T-helper 9 cell (primary cell): Measurements from ENCODE around the gene SP4.

ENCODE experiments used
- DNase-seq: peaks from one replicate; pipeline ENCODE4 v3.0.0-alpha.2; 2020

SP4 gene

DNA sequence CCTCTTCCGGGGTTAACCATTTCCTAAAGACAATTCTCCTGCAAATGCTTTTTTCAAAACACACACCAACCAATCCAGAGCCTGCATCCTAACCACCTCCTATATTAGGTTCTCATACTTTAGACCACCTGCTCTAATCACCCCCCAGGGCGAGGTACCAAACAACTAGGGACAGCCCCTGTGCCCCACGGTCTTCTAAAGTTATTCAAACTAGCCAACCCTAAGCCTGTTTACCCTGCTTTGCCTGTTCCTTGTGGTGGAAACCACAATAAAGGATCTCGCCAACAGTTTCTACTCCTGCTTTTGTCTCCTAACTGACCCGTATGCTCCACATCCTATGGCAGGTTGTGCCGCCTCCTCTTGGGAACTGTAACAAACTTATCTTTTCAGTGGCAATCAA is 21.1 kb downstream of the SP4 start:
- DNase-seq = no peak

DNA sequence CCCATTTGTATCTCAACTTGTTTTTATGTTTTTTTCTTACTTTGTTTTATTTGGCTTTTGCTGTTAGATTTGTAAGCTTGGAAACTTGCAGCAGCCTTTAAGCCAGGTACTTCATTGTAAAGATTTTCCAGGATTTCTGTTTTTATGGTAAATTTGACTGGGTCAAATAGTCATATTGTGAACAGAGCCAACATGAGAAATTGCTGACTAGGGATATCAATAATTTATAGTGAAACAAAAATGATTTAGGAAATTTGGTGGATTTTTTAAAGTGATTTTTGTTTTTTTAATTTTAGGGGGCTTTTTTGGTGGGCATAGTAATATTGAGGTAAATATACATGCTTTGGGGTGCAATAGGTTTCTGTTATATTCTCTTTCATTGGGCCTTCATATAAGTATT is 22.2 kb downstream of the SP4 start:
- no peak for DNase-seq

DNA sequence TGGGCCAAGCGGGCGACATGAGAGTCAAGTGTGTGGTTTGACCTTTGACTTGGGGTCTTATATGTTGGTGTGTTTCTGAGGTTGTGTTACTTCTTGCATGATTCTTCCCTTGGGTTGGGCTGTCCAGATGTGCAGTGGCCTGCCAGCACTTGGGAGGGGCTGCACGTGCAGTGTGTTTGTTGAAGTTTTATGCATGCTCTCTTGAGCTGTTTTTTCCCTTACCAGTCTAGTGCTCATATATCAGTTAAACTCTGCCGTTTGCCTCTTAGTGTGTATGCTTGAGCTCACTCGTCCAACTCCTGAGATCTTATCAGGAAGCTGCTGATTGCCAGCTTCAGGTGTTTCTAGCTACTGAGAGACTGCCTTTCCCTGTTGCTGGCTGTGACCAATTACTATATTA is 23.1 kb downstream of the SP4 start:
- DNase-seq = no peak

DNA sequence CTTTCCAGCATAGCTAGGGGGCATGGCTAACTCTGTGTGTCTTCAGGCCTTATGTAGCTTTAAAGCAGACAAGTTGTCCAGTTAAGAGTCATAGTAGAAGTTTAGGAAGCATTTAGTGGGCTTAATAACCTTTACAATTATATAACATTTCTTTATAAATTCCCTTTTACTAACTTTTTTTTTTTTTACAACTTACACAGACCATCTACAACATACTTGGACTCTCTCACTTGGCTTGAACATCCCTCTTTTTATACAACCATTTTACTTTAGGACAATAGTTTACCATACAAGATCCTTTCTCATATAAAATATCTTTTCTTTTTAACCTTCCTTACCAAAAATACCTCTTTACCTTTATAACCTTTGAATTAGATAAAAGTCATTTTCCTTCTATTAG is 26.3 kb downstream of the SP4 start:
- no peak for DNase-seq

DNA sequence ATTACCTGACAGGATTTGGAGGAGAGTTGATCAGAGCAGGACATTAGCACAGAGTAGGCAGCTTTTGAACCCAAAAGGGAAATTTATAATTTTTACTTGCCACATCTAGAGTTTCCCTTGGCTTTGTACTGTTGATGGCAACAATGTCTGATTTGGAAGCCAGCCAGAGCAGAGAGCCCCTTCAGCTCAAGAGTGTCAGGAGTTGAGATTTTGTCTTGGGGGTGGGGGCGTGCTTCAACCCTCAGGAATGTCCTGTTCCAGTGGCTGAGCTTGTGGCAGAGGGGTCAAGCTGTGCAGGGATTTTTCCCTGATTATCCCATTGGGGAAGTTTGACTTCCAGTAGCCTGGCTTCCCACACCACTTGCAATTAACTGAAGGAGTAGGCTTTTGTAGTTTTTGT is 27.0 kb downstream of the SP4 start:
- no peak for DNase-seq

DNA sequence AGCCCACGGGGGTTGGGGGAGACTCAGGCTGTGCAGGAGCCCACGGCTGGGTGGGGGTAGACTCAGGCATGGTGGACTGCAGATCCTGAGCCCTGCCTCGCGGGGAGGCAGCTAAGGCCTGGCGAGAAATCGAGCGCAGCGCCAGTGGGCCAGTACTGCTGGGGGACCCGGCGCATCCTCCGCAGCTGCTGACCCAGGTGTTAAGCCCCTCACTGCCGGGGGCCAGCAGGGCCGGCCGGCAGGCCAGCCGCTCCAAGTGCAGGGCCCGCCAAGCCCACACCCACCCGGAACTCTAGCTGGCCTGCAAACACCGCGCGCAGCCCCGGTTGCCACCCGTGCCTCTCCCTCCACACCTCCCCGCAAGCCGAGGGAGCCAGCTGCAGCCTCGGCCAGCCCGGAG is 33.4 kb downstream of the SP4 start:
- DNase-seq = no peak

DNA sequence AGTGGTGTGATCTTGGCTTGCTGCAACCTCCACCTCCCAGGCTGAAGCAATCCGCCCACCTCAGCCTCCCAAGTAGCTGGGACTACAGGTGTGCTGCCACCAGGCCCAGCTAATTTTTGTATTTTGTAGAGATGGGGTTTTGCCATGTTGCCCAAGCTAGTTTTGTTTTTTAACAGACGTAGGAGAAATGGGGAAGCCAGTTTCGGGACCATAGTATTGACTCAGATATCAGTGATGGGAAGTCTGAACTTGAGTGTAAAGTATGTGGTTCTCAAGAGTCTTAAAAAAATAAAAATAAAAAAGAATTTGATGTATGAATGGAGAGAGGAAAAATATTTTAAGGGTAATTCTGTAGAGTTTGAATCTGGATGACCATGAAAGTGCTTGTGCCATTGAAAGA is 34.2 kb downstream of the SP4 start:
- DNase-seq = no peak

DNA sequence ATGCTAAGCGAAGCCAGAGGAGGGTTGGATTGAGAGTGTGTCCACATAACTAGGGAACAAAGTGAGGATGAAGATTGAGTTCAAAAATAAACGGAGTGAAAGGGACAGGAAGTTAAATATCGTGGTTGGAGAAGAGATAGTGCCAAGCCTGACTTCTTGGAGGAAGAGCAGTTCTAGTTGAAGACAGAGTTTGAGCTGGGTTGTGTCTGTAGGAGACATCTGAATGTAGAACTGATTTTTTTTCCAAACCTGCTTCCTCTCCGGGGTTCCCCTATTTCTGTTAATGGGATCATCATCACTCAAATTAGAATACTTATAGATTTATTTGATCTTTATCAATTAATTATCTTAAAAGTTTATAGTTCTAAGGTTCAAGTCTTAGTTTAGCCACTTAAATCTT is 35.6 kb downstream of the SP4 start:
- no peak for DNase-seq

DNA sequence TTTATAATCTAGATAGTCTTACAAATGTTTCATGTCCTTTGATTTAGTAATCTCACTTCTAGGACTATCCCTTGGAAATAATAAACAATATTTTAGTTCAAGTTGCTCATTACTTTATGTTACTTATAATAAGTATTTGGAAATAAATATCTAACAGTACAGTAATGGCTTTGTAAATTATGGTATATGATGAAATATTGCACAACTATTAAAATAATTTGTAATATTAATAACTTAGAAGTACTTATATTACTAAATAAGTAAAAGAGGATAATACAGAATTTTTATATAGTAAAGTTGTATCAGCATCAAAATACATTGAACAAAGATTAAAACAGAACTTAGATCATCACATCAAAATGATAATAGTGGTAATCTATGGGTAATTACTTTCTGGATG is 41.1 kb downstream of the SP4 start:
- DNase-seq = no peak

DNA sequence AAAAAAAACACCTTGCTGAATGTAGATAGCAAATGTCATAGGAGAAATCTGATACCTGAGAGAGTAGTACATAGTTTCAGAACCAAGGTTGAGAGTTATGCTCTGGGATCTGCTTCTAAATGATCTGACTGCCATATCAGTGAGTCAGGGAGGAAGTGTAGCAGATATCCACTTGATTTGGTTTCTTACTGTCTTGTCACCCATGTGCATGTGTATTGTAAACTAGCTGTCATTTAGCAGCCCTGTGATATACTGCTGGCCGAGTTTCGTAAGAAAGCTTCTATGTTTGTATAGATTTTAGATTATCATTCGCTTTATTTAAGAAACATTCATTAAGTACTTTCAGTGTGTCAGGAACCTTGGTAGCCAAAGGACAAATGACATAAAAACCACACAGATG is 42.0 kb downstream of the SP4 start:
- no peak for DNase-seq

DNA sequence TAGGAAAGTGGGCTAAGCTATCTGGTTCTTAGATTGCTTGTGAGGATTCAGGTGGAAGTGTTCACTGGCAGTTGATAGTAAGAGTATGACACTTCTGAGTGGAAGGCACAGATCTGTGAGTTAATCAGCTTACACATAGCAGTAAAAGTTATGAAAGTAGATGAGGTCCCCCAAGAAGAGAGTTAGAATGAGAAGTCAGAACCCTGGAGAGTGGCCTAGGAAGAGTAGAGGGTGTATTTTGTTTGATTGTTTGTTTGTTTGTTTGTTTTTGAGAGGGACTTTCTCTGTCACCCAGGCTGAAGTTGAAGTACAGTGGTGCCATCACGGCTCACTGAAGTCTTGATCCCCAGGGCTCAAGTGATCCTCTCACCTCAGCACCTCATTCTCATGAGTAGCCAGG is 44.1 kb downstream of the SP4 start:
- DNase-seq = no peak

DNA sequence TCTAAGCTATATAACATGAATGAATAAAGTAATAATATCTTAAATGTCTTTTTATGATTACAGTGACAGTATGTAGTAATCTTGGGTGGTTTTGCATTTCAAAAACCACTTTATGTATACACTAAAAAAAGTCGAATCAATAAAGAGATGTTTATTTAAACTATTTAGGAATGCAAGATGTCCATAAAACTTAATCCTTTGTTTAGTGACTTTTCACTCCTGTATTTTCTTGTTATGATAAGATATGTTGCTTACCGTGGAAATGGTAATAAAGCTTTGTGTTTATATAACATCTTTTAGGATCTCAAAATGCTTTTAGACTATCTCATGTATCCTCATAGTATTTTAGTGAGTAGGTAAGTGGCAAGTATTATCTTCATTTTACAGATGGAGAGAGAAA is 48.5 kb downstream of the SP4 start:
- DNase-seq = no peak

DNA sequence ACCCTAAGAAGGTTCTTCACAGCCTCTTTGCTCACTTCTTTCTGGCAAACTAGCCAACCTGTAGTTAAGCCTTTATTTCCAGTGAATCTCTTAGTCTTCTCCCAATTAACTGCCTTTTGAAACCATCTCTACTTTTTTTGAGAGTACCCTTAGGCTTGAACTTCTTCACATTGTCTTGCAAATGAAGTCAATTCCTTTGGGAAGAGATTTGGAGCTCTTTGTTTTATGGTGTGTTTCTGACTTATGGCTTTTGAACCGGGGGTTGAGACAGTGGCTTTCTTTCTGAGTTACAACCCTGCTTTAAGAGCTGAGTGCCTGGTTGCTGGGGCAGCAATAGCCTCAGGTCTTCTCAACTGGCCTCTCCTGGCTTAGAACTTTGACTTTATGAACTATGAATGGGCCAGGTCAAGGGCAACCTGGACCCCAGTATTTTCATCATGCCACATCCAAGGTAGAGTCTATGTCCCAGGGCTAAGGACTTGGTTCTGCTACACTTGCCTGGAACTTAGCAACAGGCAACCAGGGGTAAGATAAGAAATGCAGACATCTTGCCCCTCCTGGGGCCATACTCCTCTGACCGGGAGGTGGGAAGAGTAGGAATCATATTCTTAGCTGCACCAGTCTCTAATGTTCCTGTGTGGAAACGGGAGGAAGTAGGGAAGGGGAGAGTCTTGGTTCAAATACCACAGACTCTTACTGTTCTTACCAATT is 53.0 kb downstream of the SP4 start:
- DNase-seq = no peak

DNA sequence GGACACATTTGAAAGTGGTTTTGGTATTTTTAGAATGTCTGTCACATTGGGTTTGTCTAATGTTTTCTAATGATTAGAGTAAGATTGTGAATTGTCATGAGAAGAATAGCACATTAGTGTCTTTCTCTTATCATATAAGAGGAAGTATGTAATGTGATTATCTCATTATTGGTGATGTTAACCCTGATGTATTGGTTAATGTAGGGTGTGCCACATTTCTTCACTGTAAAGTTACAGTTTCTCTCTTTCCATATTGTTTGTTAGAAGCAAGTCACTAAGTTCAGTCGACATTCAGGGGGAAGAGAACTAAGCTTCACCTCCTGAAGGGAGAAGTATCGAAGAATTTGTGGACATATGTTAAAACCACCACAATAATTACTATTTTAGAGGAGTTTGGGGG is 58.6 kb downstream of the SP4 start:
- DNase-seq = no peak

DNA sequence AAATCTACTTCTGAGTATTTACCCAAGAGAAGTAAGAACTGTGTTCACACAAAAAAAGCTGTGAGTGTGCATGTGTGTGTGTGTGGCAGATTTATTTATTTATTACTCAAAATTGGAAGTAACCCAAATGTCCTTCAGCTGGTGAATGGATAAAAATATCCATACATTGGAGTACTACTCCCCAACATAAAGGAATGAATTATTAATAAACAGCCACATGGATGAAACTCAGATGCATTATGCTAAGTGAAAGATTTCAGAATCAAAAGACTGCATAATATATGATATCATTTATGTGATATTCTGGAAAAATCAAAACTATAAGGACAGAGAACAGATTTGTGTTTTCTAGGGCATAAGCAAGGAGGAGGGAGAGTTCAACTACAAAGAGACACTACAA is 67.8 kb downstream of the SP4 start:
- DNase-seq = no peak

DNA sequence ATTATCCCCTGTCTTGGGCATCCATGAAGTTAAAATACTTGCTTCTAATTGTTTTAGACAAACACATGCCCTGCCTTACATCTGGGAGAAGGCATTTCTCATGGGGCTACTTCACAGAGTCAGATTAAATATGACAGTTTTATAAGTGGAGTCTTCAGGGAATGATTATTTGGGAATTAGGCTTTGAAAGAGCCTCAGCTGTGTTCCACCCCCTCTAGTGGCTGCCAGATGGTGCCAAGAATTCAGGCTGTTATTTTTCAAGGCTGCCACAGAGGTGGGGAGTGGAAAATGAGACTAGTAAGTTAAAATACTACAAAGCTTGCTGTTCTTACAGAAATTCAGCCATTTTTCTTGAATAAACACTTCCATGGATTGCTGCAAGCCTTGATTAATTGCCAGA is 69.2 kb downstream of the SP4 start:
- no peak for DNase-seq

DNA sequence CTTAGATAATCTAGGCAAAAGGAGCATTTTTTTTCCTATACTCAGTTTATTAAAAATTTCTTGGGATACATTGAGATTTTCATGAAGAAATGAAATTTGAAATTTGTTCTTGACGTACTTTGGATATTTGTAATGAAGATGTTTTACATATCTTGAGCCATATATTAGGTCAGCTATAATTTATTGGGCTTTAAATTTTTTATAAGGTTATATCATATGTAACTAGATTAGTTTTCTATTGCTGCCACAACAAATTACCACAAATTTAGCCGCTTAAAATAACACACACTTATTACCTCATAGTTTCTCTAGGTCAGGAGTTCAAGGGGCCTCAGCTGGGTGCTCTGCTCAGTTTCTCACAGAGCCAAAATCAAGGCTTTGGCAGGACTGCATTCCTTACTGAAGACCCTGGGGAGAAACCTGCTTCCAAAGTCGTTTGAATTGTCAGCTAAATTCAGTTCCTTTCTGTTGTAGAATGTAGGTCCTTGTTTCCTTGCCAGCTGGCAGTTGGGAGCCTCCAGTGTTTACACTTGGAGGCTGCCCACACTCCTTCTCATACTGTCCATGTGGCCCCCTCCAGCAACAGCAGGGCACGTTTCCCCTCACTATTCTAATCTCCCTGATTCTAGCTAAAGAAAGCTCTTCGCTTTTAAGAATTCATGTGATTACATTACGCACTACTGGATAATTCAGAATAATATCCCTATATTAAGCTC is 72.4 kb downstream of the SP4 start:
- DNase-seq = no peak

DNA sequence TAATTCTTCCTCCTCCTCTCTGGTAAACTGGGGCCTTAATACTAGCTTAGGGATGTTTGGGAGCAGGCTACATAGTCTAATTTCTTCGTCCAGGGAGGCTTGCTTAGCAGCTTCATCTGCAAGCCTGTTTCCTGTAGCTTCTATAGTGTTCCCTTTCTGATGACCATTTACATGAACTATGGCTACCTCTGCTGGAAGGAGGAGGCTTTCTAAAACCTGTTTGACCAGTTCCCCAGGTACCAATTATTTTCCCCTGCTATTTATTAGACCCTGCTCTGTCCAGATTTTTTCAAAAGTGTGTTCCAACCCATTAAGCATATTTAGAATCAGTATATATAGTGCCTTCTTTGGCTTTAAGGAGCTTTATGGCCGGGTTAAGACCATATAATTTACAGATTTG is 76.1 kb downstream of the SP4 start:
- no peak for DNase-seq

DNA sequence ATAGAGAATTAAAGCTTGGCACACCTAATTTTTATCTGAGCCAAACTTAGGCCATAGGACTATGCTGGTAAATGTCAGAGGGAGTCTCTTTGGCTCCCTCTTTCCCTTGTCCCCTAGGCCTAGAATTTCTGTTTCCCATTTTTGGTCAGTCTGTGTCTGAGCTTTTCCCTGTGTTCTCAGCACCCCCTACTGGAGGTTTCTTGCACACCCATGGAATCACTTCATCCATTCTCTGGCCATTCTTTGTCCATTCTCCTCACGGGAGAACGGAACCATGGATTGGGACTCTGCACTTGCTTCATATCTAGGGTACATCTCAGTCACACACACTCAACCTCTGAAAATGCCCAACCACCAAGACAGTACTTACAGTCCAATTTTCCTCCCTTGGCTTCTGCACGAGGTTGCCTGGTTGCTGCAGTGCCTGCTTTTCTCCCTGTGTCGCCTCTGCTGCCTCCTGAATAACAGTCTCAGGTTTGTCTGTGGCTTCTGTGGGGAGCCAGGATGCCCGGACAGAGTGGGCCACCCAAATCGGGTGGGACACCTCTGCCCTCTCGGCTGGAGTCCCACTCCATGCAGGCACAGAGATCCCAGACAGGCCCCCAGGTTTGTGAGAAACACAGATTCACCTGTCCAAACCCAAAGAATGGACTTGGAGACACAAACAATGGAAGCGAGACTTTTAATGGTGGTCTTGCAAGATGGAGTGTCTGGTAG is 79.9 kb downstream of the SP4 start:
- DNase-seq = peak; percentile 10

DNA sequence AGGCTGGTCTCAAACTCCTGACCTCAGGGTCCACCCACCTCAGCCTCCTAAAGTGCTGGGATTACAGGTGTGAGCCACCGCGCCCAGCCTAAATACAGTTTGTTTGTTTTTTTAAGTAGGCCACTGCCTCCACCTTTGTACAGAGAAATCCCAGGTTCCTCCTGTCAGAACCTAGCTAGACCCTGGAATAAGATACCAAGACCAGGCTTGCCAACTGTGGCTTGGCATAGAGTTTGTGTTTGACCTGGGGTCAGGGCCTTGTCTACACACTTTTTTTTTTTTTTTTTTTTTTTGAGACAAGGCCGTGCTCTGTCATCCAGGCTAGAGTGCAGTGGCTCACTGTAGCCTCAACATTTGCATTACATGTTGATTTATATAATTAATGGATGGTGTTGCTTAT is 80.7 kb downstream of the SP4 start:
- no peak for DNase-seq

DNA sequence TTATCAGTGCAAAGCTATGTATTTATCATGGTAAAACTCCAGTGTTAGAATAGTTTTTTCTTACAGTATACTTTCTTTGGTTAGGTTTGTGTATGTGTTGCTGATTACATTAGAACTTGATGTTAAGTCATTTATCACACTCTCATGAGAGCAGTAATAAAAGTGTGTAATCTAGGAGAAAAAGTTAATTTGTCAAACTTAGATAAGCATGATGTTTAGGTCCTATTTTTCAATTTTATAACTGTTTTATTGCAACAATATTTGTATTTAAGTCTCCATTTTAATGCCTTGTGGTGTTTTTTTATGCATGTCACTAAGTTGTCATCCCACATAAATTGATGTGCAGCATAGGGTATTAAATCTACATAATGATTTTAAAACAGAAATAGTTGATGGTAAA is 86.2 kb downstream of the SP4 start:
- no peak for DNase-seq

DNA sequence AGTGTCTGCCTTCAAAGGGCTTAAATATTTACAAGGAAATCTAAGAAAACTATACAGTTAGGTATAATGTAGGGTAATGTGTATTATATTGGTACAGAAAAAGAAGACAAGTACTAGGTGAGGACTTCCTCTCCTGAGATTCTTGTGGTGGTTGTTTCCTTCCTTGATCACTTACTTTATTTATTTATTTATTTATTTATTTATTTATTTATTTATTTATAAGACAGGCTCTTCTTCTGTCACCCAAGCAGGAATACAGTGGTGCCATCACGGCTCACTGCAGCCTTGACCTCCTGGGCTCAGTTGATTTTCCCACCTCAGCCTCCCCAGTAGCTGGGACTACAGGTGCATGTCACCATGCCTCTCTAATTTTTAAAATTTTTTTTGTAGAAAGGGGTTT is 96.8 kb downstream of the SP4 start:
- no peak for DNase-seq

DNA sequence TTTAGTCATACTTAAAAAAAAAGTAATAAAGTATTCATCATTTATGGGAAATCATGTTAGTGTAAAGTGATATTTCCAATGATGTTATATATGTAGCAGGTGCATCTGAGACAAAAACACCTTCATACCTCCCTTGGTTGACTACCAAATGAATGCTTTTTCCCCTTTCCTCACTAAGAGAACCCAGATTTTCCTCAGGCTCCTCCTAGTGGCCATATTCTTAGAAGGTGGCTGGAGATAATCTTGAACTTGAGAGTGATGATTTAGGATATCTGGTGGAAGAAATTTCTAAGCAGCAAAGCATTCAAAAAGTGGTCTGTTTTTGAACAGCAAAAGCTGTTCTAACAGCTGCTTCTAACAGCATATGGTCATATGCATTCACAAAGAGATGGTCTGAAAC is 98.1 kb downstream of the SP4 start:
- no peak for DNase-seq

DNA sequence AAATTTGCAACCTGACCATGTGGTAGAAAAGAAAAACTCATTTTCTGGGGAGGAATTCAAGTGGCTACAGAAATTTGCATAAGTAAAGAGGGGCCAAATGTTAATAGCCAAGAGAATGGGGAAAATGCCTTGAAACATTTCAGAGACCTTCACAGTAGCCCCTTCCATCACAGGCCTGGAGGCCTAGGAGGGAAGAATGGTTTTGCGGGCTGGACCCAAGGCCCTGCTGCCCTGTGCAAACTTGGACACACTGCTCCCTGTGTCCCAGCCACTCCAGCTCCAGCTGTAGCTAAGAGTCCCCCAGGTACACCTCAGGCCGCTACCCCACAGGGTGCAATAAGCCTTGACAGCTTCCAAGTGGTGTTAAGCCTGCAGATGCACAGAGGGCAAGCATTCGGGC is 98.6 kb downstream of the SP4 start:
- DNase-seq = no peak
